Tibial artery (tissue), 4 donors: ENCODE data around the gene SEC14L2.
A peak's percentile ranks its signal among the peaks of the same experiment; 100 is the strongest.

Experiments used
- DNase-seq, 2 donors: peaks; one replicate each; pipeline ENCODE4 v3.0.0-alpha.2; 2019
- H3K27ac ChIP-seq, 2 donors: fragments of 200-600 bp; sonication (generic) in 1 of 2; 1 replicate in 1 of 2; 2 replicates in 1 of 2; pipeline ENCODE4 v1.5.1; 2018 to 2019; ENCODE audit warnings: mild to moderate bottlenecking in 1 of 2
- H3K27me3 ChIP-seq, 2 donors: fragments of 200-600 bp; sonication (generic) in 1 of 2; one replicate each; pipeline versions ENCODE4 v1.5.1 to v1.6.0; 2016 to 2019
- H3K36me3 ChIP-seq, 3 donors: fragments of 200-600 bp; sonication (generic) in 2 of 3; one replicate each; pipeline ENCODE4 v1.5.1; 2016 to 2019; ENCODE audit warnings: mild to moderate bottlenecking in 2 of 3
- H3K4me1 ChIP-seq, 4 donors: fragments of 200-600 bp; sonication (generic) in 2 of 4; 1 replicate in 3 of 4; 2 replicates in 1 of 4; pipeline ENCODE4 v1.5.1; 2016 to 2019
- H3K4me3 ChIP-seq, 2 donors: fragments of 200-600 bp; sonication (generic) in 1 of 2; 1 replicate in 1 of 2; 2 replicates in 1 of 2; pipeline ENCODE4 v1.5.1; 2018 to 2019; ENCODE audit warnings: mild to moderate bottlenecking in 2 of 2
- H3K9me3 ChIP-seq, 3 donors: fragments of 200-600 bp; sonication (generic) in 1 of 3; one replicate each; pipeline ENCODE4 v1.5.1; 2016 to 2019
- CTCF ChIP-seq, 2 experiments: fragments of 200-600 bp in 1 of 2; fragments of 450-650 bp in 1 of 2; IDR thresholded peaks; one replicate each; pipeline ENCODE4 v1.5.1; 2017 to 2019; ENCODE audit warnings: antibody characterized with exemption in 2 of 2, mild to moderate bottlenecking in 1 of 2, moderate library complexity in 1 of 2
- intact Hi-C: fragments of 100-400 bp; cut with DNase I; formaldehyde crosslinking; loops from one replicate; pipeline ENCODE4 v1.15.0; 2023; ENCODE audit warnings: low total_unique reads

Gene SEC14L2

GRCh38 chr22:30380011-30380410 lies 16.8 kb upstream of the SEC14L2 start:
- DNase-seq = no peak
- Histone ChIP-seq H3K9me3 (no peaks in the 10 kb centered on the region), H3K27me3 (no peaks in the 10 kb centered on the region), H3K4me3 (no peak overlapping the region), H3K27ac (no peak overlapping the region), H3K36me3 (peaks cover 0 to 84% (median 30%) of the 10 kb centered on the region in 3 donors), H3K4me1 (no peaks in the 10 kb centered on the region)
- intact Hi-C loops = no loop called here
- no peak for TF ChIP-seq CTCF (IDR thresholded peaks at IDR 0.05)

- no peak overlapping the region for H3K4me3 ChIP-seq
- H3K27me3 ChIP-seq = no peaks in the 10 kb centered on the region
- intact Hi-C loops = no loop called here
- H3K4me1 ChIP-seq = peaks cover 0 to 6% (median 5%) of the 10 kb centered on the region in 4 donors
- no peaks in the 10 kb centered on the region for H3K9me3 ChIP-seq
- no peak overlapping the region for H3K27ac ChIP-seq
- no peak for DNase-seq
- H3K36me3 ChIP-seq = peaks cover 0 to 77% (median 30%) of the 10 kb centered on the region in 3 donors
- TF ChIP-seq CTCF (IDR thresholded peaks at IDR 0.05) = no peak
Measured at GRCh38 chr22:30381264-30381663, 15.6 kb upstream of the SEC14L2 start.

- Histone ChIP-seq H3K4me3 (no peak overlapping the region), H3K27me3 (no peaks in the 10 kb centered on the region), H3K9me3 (no peaks in the 10 kb centered on the region), H3K36me3 (peaks cover 0 to 67% (median 28%) of the 10 kb centered on the region in 3 donors), H3K27ac (no peak overlapping the region), H3K4me1 (peaks cover 0 to 11% (median 10%) of the 10 kb centered on the region in 4 donors)
- intact Hi-C loops = no loop called here
- DNase-seq = no peak
- TF ChIP-seq CTCF (IDR thresholded peaks at IDR 0.05) = no peak
Measured at GRCh38 chr22:30382340-30382739, 14.5 kb upstream of the SEC14L2 start.

- intact Hi-C loops = no loop called here
- Histone ChIP-seq H3K4me1 (peaks cover 0 to 15% (median 12%) of the 10 kb centered on the region in 4 donors), H3K9me3 (no peaks in the 10 kb centered on the region), H3K27ac (no peak overlapping the region), H3K27me3 (no peaks in the 10 kb centered on the region), H3K36me3 (peaks cover 0 to 60% (median 24%) of the 10 kb centered on the region in 3 donors), H3K4me3 (no peak overlapping the region)
- DNase-seq = no peak
- TF ChIP-seq CTCF (IDR thresholded peaks at IDR 0.05) = no peak
Measured at GRCh38 chr22:30383061-30383460, 13.8 kb upstream of the SEC14L2 start.

- intact Hi-C loops = loop anchor here (2.0 to 5.0 kb wide), 2 partner anchors 123 to 279 kb away; no protein-coding TSS in a partner anchor
- no peak overlapping the region for H3K4me3 ChIP-seq
- H3K27me3 ChIP-seq = no peaks in the 10 kb centered on the region
- DNase-seq = no peak
- H3K27ac ChIP-seq = peak overlapping the region in 1 of 2 donors; percentile 84
- H3K36me3 ChIP-seq = peaks cover 0 to 35% (median 8%) of the 10 kb centered on the region in 3 donors
- H3K4me1 ChIP-seq = peaks cover 0 to 15% (median 12%) of the 10 kb centered on the region in 4 donors
- TF ChIP-seq CTCF (IDR thresholded peaks at IDR 0.05) = no peak
- no peaks in the 10 kb centered on the region for H3K9me3 ChIP-seq
Measured at GRCh38 chr22:30385942-30386341, 10.9 kb upstream of the SEC14L2 start.

GRCh38 chr22:30386608-30386959 lies 10.2 kb upstream of the SEC14L2 start:
- Histone ChIP-seq H3K27ac (peak overlapping the region; percentile 65 to 84), H3K36me3 (peaks cover 0 to 29% (median 3%) of the 10 kb centered on the region in 3 donors), H3K4me3 (peak overlapping the region; percentile 60 to 62), H3K9me3 (no peaks in the 10 kb centered on the region), H3K4me1 (peaks cover 0 to 15% (median 12%) of the 10 kb centered on the region in 4 donors), H3K27me3 (no peaks in the 10 kb centered on the region)
- no peak for DNase-seq
- no peak for TF ChIP-seq CTCF (IDR thresholded peaks at IDR 0.05)
- intact Hi-C loops = loop anchor here (2.0 to 5.0 kb wide), 2 partner anchors 124 to 279 kb away; no protein-coding TSS in a partner anchor
